ENCODE results near the gene RHOT2.
A peak's percentile ranks its signal among the peaks of the same experiment; 100 is the strongest.
"Not testable (repeated sequence)": the region's sequence is repeated elsewhere in the genome, so short reads cannot be mapped to it uniquely, and the experiment has no call there.

Gene RHOT2

DNA sequence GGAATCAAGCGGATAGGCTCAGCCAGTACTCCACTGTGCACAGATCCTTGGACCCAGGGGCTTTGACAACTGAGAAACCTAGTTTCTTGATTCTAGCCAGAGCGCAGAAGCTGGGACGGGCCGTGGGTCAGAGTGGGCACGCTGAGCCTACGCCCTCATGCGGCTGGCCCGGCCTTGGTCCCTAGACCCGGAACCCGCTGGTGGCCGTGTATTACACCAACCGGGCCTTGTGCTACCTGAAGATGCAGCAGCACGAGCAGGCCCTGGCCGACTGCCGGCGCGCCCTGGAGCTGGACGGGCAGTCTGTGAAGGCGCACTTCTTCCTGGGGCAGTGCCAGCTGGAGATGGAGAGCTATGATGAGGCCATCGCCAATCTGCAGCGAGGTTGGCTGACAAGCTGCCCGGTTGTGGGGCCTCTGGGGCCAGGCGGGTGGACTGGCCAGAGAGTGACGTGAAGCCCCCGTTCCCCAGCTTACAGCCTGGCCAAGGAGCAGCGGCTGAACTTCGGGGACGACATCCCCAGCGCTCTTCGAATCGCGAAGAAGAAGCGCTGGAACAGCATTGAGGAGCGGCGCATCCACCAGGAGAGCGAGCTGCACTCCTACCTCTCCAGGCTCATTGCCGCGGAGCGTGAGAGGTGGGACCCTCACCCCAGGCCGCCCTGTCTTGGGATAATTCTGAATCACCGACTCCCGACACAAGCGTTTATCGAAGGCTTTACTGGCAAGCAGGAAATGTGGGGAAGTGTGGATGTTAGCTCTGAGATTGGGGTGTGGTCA is 13.2 kb downstream of the RHOT2 start:
- no peak for DNase-seq (ENCODE audit: low read depth in 2 of 2, low spot score in 1 of 2)

- DNase-seq (ENCODE audit: low read depth in 2 of 2, low spot score in 1 of 2), result no peak
These were observed 14.0 kb downstream of the RHOT2 start for GRCh38 chr16:681746-682427.

- DNase-seq (ENCODE audit: low read depth in 2 of 2, low spot score in 1 of 2), result no peak
These were observed 14.8 kb downstream of the RHOT2 start for GRCh38 chr16:682493-683395.

GRCh38 chr16:683396-684070 is 15.6 kb downstream of the RHOT2 start:
- no peak for DNase-seq (ENCODE audit: low read depth in 2 of 2, low spot score in 1 of 2)

DNA sequence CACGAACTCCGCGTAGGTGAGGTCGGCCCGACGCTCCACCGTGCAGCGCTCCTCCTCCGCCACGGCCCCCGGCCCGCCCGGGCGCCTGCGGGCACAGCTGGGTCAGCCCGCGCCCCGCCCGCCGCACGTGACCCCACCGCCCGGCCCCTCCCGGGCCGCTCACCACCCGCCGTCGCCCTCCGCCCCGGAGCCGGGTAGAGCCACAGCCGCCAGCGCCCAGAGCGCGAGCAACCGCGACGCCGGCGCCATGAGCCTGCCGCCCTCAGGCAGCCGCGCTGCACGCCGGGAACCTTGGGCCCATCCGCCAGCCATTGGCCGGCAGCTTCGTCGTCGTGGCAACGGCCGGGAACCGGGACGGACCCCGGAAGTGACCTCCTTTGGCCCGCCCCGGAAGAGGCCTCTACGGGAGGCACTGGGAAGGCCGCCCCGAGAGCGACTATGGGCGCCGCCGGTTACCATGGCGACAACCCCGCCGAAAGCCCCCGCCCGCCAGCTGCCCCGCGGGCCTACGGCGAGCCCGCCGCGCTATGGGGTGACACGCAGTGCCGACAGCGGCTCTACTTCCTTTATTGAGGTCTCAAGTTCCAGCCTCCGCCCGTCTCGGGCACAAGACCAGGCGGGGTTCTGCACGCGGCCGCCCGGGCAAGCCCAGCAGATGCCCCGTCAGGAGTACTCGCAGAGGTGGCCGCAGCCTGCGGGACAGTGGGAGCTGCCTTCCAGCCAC is 16.3 kb downstream of the RHOT2 start, which contains the start of gene JMJD8:
JMJD8 (minus strand) TSS at position 264 of the 724 bp plus-strand sequence; CDS start at position 249, 15 bp downstream.
- DNase-seq (ENCODE audit: low read depth in 2 of 2, low spot score in 1 of 2), result peak; percentile 88 to 91

DNA sequence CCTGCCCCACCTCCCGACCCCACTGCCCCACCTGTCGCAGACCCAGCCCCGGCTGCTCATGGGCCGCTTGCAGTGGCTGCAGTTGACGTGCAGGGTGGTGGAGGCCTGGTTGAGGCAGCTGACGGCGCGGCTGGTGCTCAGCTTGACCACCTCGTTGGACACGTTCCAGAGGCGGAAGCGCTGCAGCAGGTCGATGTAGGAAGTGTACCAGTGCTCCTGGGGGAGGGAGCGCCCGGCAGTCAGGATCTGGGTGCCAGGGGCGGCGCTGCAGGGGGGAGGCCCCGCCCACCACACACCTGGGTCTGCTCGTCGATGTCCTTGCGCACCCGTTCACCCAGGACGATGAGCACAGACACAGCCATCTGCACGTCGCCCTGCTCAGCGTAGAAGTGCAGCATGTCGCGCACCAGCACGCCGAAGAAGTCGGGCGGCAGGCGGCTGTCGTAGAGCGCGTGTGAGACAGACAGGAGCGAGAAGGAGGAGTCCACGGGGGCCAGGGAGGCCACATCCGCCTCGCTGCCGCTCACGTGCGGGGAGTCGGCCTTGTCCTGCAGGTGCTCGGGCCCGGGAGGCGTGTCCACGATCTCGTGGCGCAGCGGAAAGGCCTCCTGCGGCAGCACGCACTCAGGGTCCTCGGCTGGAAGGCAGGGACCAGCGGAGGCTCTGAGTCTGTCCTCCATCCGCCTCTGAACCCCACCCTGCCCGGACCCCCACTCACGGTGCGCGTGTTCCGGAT is 17.2 kb downstream of the RHOT2 start:
- no peak for DNase-seq (ENCODE audit: low read depth in 2 of 2, low spot score in 1 of 2)

GRCh38 chr16:685967-686366 is 18.0 kb downstream of the RHOT2 start:
- no peak for DNase-seq (ENCODE audit: low read depth in 2 of 2, low spot score in 1 of 2)

- no peak for DNase-seq (ENCODE audit: low read depth in 2 of 2, low spot score in 1 of 2)
These were observed 18.7 kb downstream of the RHOT2 start for GRCh38 chr16:686459-687260.

DNA sequence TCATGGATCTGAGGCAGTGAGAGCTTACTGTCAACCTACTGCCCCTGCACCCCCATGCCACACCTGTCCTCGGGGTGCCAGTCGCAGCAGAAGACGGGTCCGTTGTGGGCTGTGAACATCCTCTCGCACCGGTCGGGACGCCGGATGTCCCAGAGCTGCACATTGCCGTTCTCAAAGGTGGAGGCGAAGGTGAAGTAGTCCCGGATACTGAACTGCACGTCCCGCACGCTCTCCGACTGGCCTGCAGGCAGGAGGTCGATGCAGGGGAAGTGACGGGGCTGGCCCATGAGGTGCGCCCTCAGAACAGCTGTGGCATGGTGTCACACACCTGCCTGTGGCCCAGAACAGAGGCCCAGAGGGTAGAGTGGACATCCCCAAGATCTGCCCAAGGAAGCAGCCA is 19.6 kb downstream of the RHOT2 start:
- DNase-seq (ENCODE audit: low read depth in 2 of 2, low spot score in 1 of 2), result no peak

DNA sequence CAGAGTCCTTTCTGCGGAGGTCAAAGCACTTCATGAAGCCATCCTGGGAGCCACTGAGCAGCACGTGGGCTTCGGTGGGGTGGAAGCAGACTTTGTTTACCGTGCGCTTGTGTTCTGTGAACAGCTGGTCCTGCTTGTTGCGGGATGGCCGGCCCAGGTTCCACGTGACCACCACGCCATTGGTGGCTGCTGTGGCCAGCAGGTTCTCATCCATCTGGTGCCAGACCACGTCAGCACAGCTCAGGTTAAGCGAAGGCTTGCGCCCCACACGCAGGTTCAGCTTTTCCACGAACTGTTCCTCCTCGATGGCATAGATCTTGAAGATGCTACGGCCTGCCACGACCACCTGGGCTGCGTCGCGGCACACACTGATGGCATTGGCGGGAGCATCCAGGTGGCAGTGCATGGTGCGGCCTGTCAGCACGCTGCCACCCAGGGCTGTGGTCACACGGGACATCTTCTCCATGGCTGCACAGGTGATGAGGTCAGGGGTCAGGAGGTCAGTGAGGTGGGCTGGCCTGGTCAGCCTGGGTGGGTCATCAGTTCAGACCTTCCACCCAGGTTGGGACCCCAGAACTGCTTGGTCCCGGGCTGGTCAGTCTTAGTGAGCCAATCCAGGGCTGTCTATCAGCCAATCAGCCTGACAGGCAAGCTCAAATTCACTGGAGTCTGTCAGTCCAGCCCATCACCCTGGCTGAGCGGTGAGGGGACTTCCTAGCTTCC is 21.4 kb downstream of the RHOT2 start:
- no peak for DNase-seq (ENCODE audit: low read depth in 2 of 2, low spot score in 1 of 2)

DNA sequence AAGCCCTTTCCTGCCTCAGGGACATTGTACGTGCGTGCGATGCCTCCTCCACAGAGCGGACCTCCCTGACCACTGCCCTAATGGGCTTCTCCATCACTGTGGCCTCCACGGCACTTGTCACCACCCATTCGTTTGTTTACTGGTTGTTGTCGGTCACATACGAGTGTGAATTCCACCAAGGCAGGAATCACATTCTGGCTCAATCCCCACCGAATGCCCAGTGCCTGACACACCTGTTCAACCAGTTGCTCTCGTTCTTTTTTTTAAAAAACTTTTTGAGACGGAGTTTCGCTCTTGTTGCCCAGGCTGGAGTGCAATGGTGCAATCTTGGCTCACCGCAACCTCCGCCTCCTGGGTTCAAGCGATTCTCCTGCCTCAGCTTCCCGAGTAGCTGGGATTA is 23.3 kb downstream of the RHOT2 start:
- not testable (repeated sequence) for DNase-seq (ENCODE audit: low read depth in 2 of 2, low spot score in 1 of 2)

- DNase-seq (ENCODE audit: low read depth in 2 of 2, low spot score in 1 of 2), result no peak
These were observed 24.6 kb downstream of the RHOT2 start for GRCh38 chr16:692356-693108.

GRCh38 chr16:693364-693763 is 25.4 kb downstream of the RHOT2 start:
- no peak for DNase-seq (ENCODE audit: low read depth in 2 of 2, low spot score in 1 of 2)

DNA sequence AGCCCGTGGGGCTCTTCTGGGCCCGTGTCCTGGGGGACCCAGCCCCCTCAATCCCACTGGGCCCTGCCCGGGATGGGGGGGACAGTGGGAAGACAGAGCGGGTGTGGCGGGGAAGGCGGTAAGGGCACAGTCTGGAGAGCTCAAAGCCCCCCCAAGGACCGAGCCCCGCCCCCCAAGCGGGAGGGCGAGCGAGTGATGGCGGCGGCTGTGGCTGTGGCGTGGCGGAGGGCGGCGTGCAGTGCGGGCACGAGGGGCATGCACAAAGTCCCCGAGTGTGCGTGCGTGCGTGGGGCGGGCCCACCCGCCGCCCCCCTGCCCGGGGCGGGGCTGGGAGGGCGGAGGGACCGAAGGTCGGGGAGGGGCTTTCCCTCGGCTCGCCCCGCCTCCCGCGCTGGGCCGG is 25.8 kb downstream of the RHOT2 start:
- DNase-seq (ENCODE audit: low read depth in 2 of 2, low spot score in 1 of 2), result no peak

GRCh38 chr16:694187-694862 is 26.4 kb downstream of the RHOT2 start:
- DNase-seq (ENCODE audit: low read depth in 2 of 2, low spot score in 1 of 2), result no peak

DNA sequence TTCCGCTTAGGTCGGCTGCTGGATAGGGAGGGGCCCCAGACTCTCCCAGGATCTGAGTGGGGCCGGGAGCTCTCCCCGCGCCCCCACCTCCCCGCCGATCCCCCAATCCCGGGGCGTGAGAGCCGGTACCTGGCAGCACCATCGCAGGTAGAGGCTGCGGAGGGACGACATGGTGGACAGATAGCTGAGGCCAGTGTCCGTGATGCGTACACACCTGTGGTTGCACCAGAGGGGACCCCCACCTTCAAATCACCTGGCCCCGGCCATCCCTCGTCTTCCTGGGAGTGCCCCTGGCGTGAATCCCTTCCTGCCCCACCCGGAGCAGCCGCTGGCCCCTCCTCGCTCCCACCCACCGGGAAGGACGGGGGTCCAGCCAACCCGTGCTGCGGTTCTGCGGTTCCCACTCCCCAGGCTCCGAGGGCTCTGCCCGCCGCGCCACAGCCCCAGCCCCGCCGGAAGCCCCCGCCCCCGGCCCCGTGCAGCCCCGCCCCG is 27.0 kb downstream of the RHOT2 start:
- no peak for DNase-seq (ENCODE audit: low read depth in 2 of 2, low spot score in 1 of 2)

Data from stimulated activated CD8-positive, alpha-beta memory T cell treated with anti-CD3 and anti-CD28 coated beads, Interleukin-4, amount 100 ng/mL, for 1 hour (primary cell).